GM12873 (cell line): ENCODE measurements around the gene GEMIN4.

ENCODE experiments used
- TF ChIP-seq, protein P1 (sequence below): IDR thresholded peaks from 2 replicates; pipeline ENCODE4 v1.5.1; 2012; ENCODE audit warnings: low read depth, mild to moderate bottlenecking, moderate library complexity, low read length, control low read depth; ENCODE audit not compliant: insufficient read depth; ENCODE audit errors: missing control alignments

The GEMIN4 gene

DNA sequence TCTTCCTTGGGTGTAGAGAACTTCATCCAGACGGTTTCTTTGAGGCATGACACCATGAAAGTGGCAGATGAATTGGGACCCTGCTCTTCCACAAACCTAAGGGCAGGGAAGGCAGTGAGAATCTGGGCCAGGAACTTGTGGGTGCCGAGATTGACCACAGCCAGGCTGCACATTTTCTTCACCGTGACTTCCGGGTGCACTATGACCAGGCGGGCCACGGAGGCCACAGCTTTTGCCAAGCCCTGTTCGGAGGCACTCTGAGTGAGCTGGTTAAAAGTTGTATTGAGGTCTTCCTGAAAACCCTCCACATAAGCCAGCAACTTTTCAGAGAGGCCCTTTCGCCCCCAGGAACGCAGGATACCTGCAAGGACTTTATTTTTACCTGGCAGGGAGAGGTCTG lies 5.9 kb downstream of the GEMIN4 start:
- TF ChIP-seq, protein P1, sequence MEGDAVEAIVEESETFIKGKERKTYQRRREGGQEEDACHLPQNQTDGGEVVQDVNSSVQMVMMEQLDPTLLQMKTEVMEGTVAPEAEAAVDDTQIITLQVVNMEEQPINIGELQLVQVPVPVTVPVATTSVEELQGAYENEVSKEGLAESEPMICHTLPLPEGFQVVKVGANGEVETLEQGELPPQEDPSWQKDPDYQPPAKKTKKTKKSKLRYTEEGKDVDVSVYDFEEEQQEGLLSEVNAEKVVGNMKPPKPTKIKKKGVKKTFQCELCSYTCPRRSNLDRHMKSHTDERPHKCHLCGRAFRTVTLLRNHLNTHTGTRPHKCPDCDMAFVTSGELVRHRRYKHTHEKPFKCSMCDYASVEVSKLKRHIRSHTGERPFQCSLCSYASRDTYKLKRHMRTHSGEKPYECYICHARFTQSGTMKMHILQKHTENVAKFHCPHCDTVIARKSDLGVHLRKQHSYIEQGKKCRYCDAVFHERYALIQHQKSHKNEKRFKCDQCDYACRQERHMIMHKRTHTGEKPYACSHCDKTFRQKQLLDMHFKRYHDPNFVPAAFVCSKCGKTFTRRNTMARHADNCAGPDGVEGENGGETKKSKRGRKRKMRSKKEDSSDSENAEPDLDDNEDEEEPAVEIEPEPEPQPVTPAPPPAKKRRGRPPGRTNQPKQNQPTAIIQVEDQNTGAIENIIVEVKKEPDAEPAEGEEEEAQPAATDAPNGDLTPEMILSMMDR, result no peak

DNA sequence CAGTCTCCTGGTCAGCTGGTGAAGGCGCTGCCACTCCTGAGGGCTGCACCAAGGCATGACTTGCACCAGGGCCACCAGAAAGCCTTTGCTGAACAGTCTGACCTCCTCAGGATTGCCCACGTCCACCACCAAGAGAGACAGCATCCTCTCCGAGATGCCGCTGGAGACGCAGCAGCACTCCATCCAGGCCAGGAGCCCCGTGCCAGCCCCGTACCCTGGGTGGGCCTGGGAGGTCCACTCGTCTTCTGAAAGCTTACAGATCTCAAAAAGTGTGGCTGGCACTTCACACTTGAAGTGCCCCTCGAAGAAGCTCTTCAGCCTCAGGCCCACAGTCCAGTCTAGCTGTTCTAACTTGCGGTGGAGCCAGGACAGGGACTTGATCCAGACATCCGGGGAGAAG lies 6.7 kb downstream of the GEMIN4 start:
- TF ChIP-seq, protein P1, result no peak

DNA sequence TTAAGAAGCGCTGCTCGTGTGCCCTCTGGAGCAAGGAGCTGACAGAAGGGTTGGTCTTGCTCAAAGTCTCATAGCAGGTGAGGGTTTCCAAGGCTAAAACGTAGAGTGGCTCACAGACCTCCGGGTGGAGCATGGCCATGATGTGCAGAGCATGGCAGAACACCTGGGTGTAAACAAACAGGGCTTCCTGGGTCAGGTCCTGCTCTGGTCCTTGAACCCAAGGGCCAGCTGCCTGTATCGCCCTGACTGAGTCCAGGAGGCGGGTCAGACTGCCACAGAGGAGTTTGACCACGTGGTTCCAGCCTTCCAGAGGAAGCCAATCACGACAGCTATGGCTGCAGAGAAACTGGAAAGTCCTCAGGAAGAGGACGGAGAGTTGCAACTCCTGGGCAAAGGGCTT lies 7.1 kb downstream of the GEMIN4 start:
- TF ChIP-seq, protein P1, result no peak

DNA sequence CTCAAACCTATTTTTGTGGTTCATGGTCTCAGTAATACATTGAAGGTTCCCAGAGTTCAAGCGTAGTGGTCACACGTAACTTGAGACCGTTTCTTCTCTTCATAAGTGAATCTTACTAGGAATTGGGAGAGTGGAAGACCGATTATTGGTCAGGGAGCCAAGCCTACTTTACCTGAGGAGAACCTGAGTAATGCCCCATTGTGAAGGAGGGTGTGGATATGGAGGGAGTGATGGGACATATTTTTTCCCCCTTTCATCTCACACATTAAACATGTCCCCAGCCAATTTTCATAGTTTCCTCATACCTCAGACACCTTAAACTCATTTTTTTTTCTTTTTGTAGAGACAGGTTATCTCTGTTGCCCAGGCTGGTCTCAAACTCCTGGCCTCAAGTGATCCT lies 8.9 kb downstream of the GEMIN4 start:
- TF ChIP-seq, protein P1, result no peak

DNA sequence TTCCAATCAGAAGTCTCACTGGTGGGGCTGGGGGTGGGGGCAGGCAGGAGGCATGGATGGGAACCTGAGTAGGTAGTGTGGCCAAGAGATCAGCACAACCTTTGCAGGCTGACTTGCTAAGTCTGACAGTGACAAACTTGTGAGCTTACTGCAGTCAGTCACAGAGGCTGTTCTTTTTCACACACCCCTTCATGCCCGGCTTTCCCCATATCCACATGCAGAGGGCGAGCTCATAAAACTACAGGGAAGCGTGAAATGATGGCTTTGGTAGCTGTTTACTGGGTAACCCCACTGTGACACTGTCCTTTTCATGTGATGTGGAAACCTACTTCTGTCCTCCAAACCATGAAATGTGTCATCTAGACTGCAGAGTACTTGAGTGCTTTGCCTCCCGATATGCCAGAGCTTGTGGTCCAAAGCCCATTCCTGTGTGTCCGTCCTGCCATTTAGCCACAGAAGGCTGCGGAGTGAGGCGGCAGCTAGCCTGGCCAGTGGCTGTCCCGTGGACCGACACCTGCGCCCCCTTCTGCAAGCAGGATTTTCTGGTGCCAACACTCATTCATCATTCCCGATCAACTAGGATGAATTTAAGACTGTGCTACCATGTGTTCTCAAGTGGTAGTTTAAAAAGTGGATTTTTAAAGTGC lies 9.8 kb downstream of the GEMIN4 start:
- TF ChIP-seq, protein P1, result no peak

DNA sequence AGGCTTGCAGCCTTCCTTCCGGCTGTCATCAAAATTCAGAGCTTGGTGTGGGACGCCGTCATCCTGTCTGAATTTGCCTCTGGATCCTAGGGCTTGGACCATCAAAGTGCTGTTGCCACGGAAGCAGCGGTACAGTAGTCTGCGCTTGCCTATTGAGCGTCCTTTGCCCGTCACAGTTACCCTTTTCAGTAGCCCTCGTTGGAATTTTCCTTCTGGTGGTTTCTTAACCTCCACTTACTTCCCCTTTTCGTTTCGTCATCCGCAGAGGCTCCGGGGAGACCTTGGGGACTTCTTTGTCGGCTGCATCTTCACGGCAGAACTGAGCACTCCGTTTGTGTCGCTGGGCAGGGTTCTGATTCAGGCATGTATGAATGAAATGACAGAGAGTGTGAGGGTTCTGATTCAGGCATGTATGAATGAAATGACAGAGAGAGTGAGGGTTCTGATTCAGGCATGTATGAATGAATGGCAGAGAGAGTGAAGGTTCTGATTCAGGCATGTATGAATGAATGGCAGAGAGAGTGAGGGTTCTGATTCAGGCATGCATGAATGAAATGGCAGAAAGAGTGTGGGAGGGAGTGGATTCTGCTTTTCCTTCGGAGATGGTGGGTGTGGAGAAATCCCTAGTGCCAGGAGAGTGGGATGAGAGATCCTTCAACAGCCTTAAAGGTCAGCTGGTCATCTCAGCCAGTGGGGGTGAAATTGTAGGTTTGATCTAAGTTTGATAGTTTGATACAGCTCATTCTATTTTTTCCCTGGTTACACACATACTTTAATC lies 11.6 kb downstream of the GEMIN4 start:
- TF ChIP-seq, protein P1, result no peak

DNA sequence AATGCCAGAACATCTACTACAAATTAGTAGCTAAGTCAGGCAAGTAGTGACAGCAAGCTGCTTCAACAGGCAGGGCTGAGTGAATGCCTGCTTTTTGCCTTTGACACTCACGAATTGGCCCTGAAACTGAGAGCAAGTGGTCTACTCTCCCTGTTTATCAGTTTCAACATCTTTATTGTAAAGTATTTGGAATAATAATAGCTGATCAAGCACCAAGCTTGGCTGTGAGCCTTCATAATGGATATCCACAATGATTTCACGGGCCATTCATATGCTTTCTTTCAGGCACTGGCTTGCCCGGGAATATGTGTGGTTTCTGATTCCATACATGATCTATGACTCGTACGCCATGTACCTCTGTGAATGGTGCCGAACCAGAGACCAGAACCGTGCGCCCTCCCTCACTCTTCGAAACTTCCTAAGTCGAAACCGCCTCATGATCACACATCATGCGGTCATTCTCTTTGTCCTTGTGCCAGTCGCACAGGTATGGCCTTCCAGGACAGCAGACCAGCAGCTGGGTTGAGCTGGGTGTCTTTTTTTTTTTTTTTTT lies 14.4 kb downstream of the GEMIN4 start:
- TF ChIP-seq, protein P1, result no peak
